SK-N-SH (cell line): ENCODE results near the gene SPOCK3. TPM values are rescaled to one million over a fixed set of nuclear protein-coding genes. Genes with fewer than 3 reads are reported as not detected.
"Not testable (repeated sequence)": the region's sequence is repeated elsewhere in the genome, so short reads cannot be mapped to it uniquely, and the experiment has no call there.

Experiments used
- CTCF ChIA-PET: fragments of 300-600, 350-600 bp; formaldehyde crosslinking; extraction: SDS; loops from one replicate; lab custom pipeline; 2021; lab: Yijun Ruan, JAX
- POLR2A ChIA-PET: fragments of 350-600 bp; sonication (Branson Sonifier 250); formaldehyde crosslinking; extraction: SDS; loops from one replicate; lab custom pipeline; 2020; ENCODE audit warnings: antibody characterized with exemption, inconsistent platforms; lab: Yijun Ruan, JAX
- DNase-seq: peaks from one replicate; pipeline ENCODE4 v3.0.0; 2012
- H2AFZ ChIP-seq: fragments of 200-600 bp; sonication (generic); 2 replicates; pipeline ENCODE4 v1.8.1; 2016; ENCODE audit warnings: antibody characterized with exemption, mild to moderate bottlenecking, low read depth
- H3F3A ChIP-seq: fragments of 200-600 bp; sonication (generic); replicated peaks from 2 replicates; pipeline ENCODE3; 2016; ENCODE audit warnings: antibody characterized with exemption, mild to moderate bottlenecking; ENCODE audit not compliant: insufficient read depth
- H3K27ac ChIP-seq, 2 experiments: fragments of 200-500 bp in 1 of 2; fragments of 200-600 bp in 1 of 2; sonication (Bioruptor generic) in 1 of 2; sonication (generic), shearing (Covaris generic) in 1 of 2; 2 replicates each; pipeline versions ENCODE4 v1.5.1 to v1.6.1; 2014 to 2016; ENCODE audit warnings: low read depth in 2 of 2, inconsistent platforms in 1 of 2, low read length in 1 of 2, mild to moderate bottlenecking in 1 of 2, mixed read lengths in 1 of 2
- H3K27me3 ChIP-seq: fragments of 200-600 bp; sonication (generic), shearing (Covaris generic); 2 replicates; pipeline ENCODE4 v1.6.1; 2016; ENCODE audit warnings: mixed run types; ENCODE audit not compliant: insufficient read depth
- H3K36me3 ChIP-seq, 2 experiments: fragments of 200-500 bp in 1 of 2; fragments of 200-600 bp in 1 of 2; sonication (Bioruptor generic) in 1 of 2; sonication (generic) in 1 of 2; replicated peaks in 1 of 2; 2 replicates each; pipeline versions ENCODE3 to v1.5.1; 2014 to 2016; ENCODE audit warnings: low read length in 1 of 2, mild to moderate bottlenecking in 1 of 2; ENCODE audit not compliant: insufficient read depth in 2 of 2, control insufficient read depth in 1 of 2
- H3K4me1 ChIP-seq, 2 experiments: fragments of 200-500 bp in 1 of 2; fragments of 200-600 bp in 1 of 2; sonication (Bioruptor generic) in 1 of 2; sonication (generic), shearing (Covaris generic) in 1 of 2; 2 replicates each; pipeline versions ENCODE4 v1.5.1 to v1.6.1; 2014 to 2016; ENCODE audit warnings: low read depth in 1 of 2, low read length in 1 of 2, mixed run types in 1 of 2; ENCODE audit not compliant: insufficient read depth in 2 of 2, control insufficient read depth in 1 of 2
- H3K4me2 ChIP-seq: fragments of 200-600 bp; sonication (generic), shearing (Covaris generic); 2 replicates; pipeline ENCODE4 v1.6.1; 2017; ENCODE audit warnings: mixed run types
- H3K4me3 ChIP-seq, 2 experiments: fragments of 200-500 bp in 1 of 2; fragments of 200-600 bp in 1 of 2; sonication (Bioruptor generic) in 1 of 2; sonication (generic), shearing (Covaris generic) in 1 of 2; 2 replicates each; pipeline versions ENCODE4 v1.5.1 to v1.8.1; 2014 to 2016; ENCODE audit warnings: low read depth in 2 of 2, inconsistent platforms in 1 of 2, low read length in 1 of 2, mild to moderate bottlenecking in 1 of 2, mixed read lengths in 1 of 2, moderate library complexity in 1 of 2
- H3K79me2 ChIP-seq: fragments of 200-600 bp; sonication (generic); 2 replicates; pipeline ENCODE4 v1.8.1; 2017; ENCODE audit warnings: mild to moderate bottlenecking; ENCODE audit not compliant: insufficient read depth
- H3K9ac ChIP-seq: fragments of 200-600 bp; sonication (generic); 2 replicates; pipeline ENCODE4 v1.6.1; 2017; ENCODE audit warnings: mixed run types
- H3K9me2 ChIP-seq: fragments of 200-600 bp; sonication (generic); 2 replicates; pipeline ENCODE4 v1.6.1; 2017; ENCODE audit warnings: mixed run types
- H3K9me3 ChIP-seq: fragments of 200-600 bp; sonication (generic); 2 replicates; pipeline ENCODE4 v1.6.1; 2017; ENCODE audit warnings: mixed run types, mild to moderate bottlenecking, moderate library complexity
- H4K20me1 ChIP-seq: fragments of 200-600 bp; sonication (generic); 2 replicates; pipeline ENCODE4 v1.6.1; 2017; ENCODE audit warnings: mild to moderate bottlenecking, mixed run types; ENCODE audit not compliant: insufficient read depth
- EZH2phosphoT487 ChIP-seq: fragments of 200-600 bp; sonication (generic); IDR thresholded peaks from 2 replicates; pipeline ENCODE4 v1.6.1; 2017; ENCODE audit warnings: low read depth, mixed run types, mild to moderate bottlenecking, antibody characterized with exemption, moderate library complexity, borderline replicate concordance
- GABPA ChIP-seq: IDR thresholded peaks from 2 replicates; pipeline ENCODE4 v1.4.0; 2012; ENCODE audit warnings: low read depth, mild to moderate bottlenecking
- NFIC ChIP-seq: IDR thresholded peaks from 2 replicates; pipeline ENCODE4 v1.4.0; 2012; ENCODE audit warnings: borderline replicate concordance
- POLR2AphosphoS5 ChIP-seq: IDR thresholded peaks from 2 replicates; pipeline ENCODE4 v1.6.1; 2012; ENCODE audit warnings: low read depth, low read length
- REST ChIP-seq: IDR thresholded peaks from 2 replicates; pipeline ENCODE4 v1.6.1; 2012; ENCODE audit warnings: mild to moderate bottlenecking, low read depth, low read length, moderate library complexity
- RFX5 ChIP-seq: IDR thresholded peaks from 2 replicates; pipeline ENCODE4 v1.6.1; 2012; ENCODE audit warnings: mild to moderate bottlenecking, improper control_type of control experiment, low read length
- SMC3 ChIP-seq: IDR thresholded peaks from 2 replicates; pipeline ENCODE4 v1.6.1; 2012; ENCODE audit warnings: low read depth, low read length, improper control_type of control experiment
- YY1 ChIP-seq: IDR thresholded peaks from 2 replicates; pipeline ENCODE4 v1.4.0; 2012; ENCODE audit warnings: low read depth, mild to moderate bottlenecking
- whole genome bisulfite sequencing: methylation state at CpG from one replicate; pipeline ENCODE4 v1.1.6; 2017; ENCODE audit warnings: low lambda C conversion rate; 5-methylcytosine and 5-hydroxymethylcytosine counted together
- polyA plus RNA-seq, 3 experiments: library from polyadenylated mRNA; depleted of rRNA; stranded (reverse); fragments of >200 nt; gene quantifications; 2 replicates each; pipeline ENCODE4 v1.2.3, GENCODE V29; 2012

The SPOCK3 gene
- polyA plus RNA-seq, 1 of the 3 experiments (the other 2 are of a cell fraction): not detected

GRCh38 chr4:166724369-166724768 is 509.9 kb downstream of the SPOCK3 start:
- whole genome bisulfite sequencing: 33% methylated on average over 1 of the region's 1 CpG
- no peaks in the 10 kb centered on the region for H3K9me2 ChIP-seq
- no peak for DNase-seq
- no peak overlapping the region for H3K4me3 ChIP-seq
- H3K79me2 ChIP-seq: no peaks in the 10 kb centered on the region
- ChIA-PET CTCF (no interaction called here), POLR2A (no interaction called here)
- no peaks in the 10 kb centered on the region for H4K20me1 ChIP-seq
- TF ChIP-seq NFIC: no peak
- no peak for TF ChIP-seq REST
- no peak for TF ChIP-seq YY1
- TF ChIP-seq POLR2AphosphoS5: no peak
- TF ChIP-seq GABPA: no peak
- no peak for TF ChIP-seq EZH2phosphoT487
- no peak for TF ChIP-seq RFX5
- H3K4me1 ChIP-seq: no peaks in the 10 kb centered on the region
- no peak overlapping the region for H2AFZ ChIP-seq
- H3K27ac ChIP-seq: no peak overlapping the region
- no peaks in the 10 kb centered on the region for H3F3A ChIP-seq
- H3K9ac ChIP-seq: no peak overlapping the region
- H3K4me2 ChIP-seq: no peak overlapping the region
- H3K36me3 ChIP-seq: no peaks in the 10 kb centered on the region
- H3K9me3 ChIP-seq: no peaks in the 10 kb centered on the region
- H3K27me3 ChIP-seq: no peaks in the 10 kb centered on the region

- WGBS: 13% methylated on average over 5 of the region's 5 CpGs
- no peak for TF ChIP-seq SMC3
- DNase-seq: no peak
- Histone ChIP-seq H3K4me2 (no peak overlapping the region), H3K9me3 (no peaks in the 10 kb centered on the region), H3K27me3 (no peaks in the 10 kb centered on the region), H3K4me3 (no peak overlapping the region), H3K79me2 (no peaks in the 10 kb centered on the region), H3K27ac (no peak overlapping the region), H3K9ac (no peak overlapping the region), H3K36me3 (no peaks in the 10 kb centered on the region), H4K20me1 (no peaks in the 10 kb centered on the region), H3F3A (no peaks in the 10 kb centered on the region), H2AFZ (no peak overlapping the region), H3K9me2 (no peaks in the 10 kb centered on the region), H3K4me1 (no peaks in the 10 kb centered on the region)
- ChIA-PET POLR2A (no interaction called here), CTCF (no interaction called here)
Observed at GRCh38 chr4:166723532-166724140, 510.7 kb downstream of the SPOCK3 start.

- CTCF ChIA-PET, H3F3A ChIP-seq, DNase-seq, H3K9ac ChIP-seq, POLR2A ChIA-PET, H3K9me3 ChIP-seq, H2AFZ ChIP-seq, H3K36me3 ChIP-seq, H3K79me2 ChIP-seq, H3K27ac ChIP-seq, H4K20me1 ChIP-seq, H3K4me2 ChIP-seq, H3K4me3 ChIP-seq, H3K9me2 ChIP-seq, H3K27me3 ChIP-seq, H3K4me1 ChIP-seq: not testable (repeated sequence)
- WGBS: 48% methylated on average over 12 of the region's 12 CpGs
Observed at GRCh38 chr4:166715748-166716713, 518.3 kb downstream of the SPOCK3 start.
